Gastrocnemius medialis (tissue), 4 donors: ENCODE measurements around the gene ZNF319.

Experiments
- CTCF ChIP-seq, 5 experiments: fragments of 450-650 bp in 3 of 5; fragments of 200-600 bp in 2 of 5; sonication (generic) in 2 of 5; IDR thresholded peaks in 4 of 5; conservative IDR thresholded peaks in 1 of 5; 1 replicate in 4 of 5; 2 replicates in 1 of 5; pipeline ENCODE4 v1.5.1; 2016 to 2019; ENCODE audit warnings: antibody characterized with exemption in 5 of 5, mild to moderate bottlenecking in 3 of 5, moderate library complexity in 3 of 5
- POLR2A ChIP-seq, 2 donors: fragments of 450-650 bp; IDR thresholded peaks; one replicate each; pipeline ENCODE4 v1.6.1; 2017; ENCODE audit warnings: antibody characterized with exemption in 2 of 2, mild to moderate bottlenecking in 2 of 2, moderate library complexity in 2 of 2

GRCh38 chr16:58029410-58029809 lies 28.9 kb upstream of the ZNF319 start:
- TF ChIP-seq CTCF (IDR thresholded peaks at IDR 0.05 in 4 of 5, conservative IDR thresholded peaks at IDR 0.05 in 1 of 5) (no peak), POLR2A (IDR thresholded peaks at IDR 0.05) (no peak)
